ENCODE measurements around the gene MAST2.
"Not testable (repeated sequence)": the region's sequence is repeated elsewhere in the genome, so short reads cannot be mapped to it uniquely, and the experiment has no call there.

MAST2 gene

GRCh38 chr1:45814776-45815175, 11.4 kb downstream of the MAST2 start:
- no peak for DNase-seq (ENCODE audit: low read depth)

- no peak for DNase-seq (ENCODE audit: low read depth)
Measured at GRCh38 chr1:45815667-45816458, 12.5 kb downstream of the MAST2 start.

GRCh38 chr1:45820173-45820572, 16.8 kb downstream of the MAST2 start:
- DNase-seq (ENCODE audit: low read depth): no peak

- no peak for DNase-seq (ENCODE audit: low read depth)
Measured at GRCh38 chr1:45820788-45821187, 17.4 kb downstream of the MAST2 start.

GRCh38 chr1:45822644-45823043, 19.2 kb downstream of the MAST2 start:
- DNase-seq (ENCODE audit: low read depth): no peak

- no peak for DNase-seq (ENCODE audit: low read depth)
Measured at GRCh38 chr1:45824607-45825006, 21.2 kb downstream of the MAST2 start.

- DNase-seq (ENCODE audit: low read depth): no peak
Measured at GRCh38 chr1:45827256-45827655, 23.8 kb downstream of the MAST2 start.

- DNase-seq (ENCODE audit: low read depth): no peak
Measured at GRCh38 chr1:45828841-45829240, 25.4 kb downstream of the MAST2 start.

- DNase-seq (ENCODE audit: low read depth): no peak
Measured at GRCh38 chr1:45833361-45833760, 29.9 kb downstream of the MAST2 start.

GRCh38 chr1:45834689-45835088, 31.3 kb downstream of the MAST2 start:
- no peak for DNase-seq (ENCODE audit: low read depth)

- no peak for DNase-seq (ENCODE audit: low read depth)
Measured at GRCh38 chr1:45836451-45836850, 33.0 kb downstream of the MAST2 start.

GRCh38 chr1:45836861-45837260, 33.4 kb downstream of the MAST2 start:
- DNase-seq (ENCODE audit: low read depth): not testable (repeated sequence)

- not testable (repeated sequence) for DNase-seq (ENCODE audit: low read depth)
Measured at GRCh38 chr1:45838322-45838721, 34.9 kb downstream of the MAST2 start.

- no peak for DNase-seq (ENCODE audit: low read depth)
Measured at GRCh38 chr1:45840704-45841103, 37.3 kb downstream of the MAST2 start.

GRCh38 chr1:45842786-45843185, 39.4 kb downstream of the MAST2 start:
- no peak for DNase-seq (ENCODE audit: low read depth)

- no peak for DNase-seq (ENCODE audit: low read depth)
Measured at GRCh38 chr1:45843474-45843905, 40.1 kb downstream of the MAST2 start.

- not testable (repeated sequence) for DNase-seq (ENCODE audit: low read depth)
Measured at GRCh38 chr1:45844000-45844399, 40.6 kb downstream of the MAST2 start.

- DNase-seq (ENCODE audit: low read depth): peak; percentile 72
Measured at GRCh38 chr1:45846931-45847330, 43.5 kb downstream of the MAST2 start.

GRCh38 chr1:45848097-45848496, 44.7 kb downstream of the MAST2 start:
- no peak for DNase-seq (ENCODE audit: low read depth)

GRCh38 chr1:45848714-45849113, 45.3 kb downstream of the MAST2 start:
- DNase-seq (ENCODE audit: low read depth): no peak

GRCh38 chr1:45850017-45850416, 46.6 kb downstream of the MAST2 start:
- no peak for DNase-seq (ENCODE audit: low read depth)

- DNase-seq (ENCODE audit: low read depth): no peak
Measured at GRCh38 chr1:45854724-45855123, 51.3 kb downstream of the MAST2 start.

- DNase-seq (ENCODE audit: low read depth): no peak
Measured at GRCh38 chr1:45857101-45857700, 53.8 kb downstream of the MAST2 start.

Measured in GM04504 (cell line).